Measurements from ENCODE around the gene CRIM1. TPM values are rescaled to one million over a fixed set of nuclear protein-coding genes. Genes with fewer than 3 reads are reported as not detected.

The CRIM1 gene
- polyA plus RNA-seq, 2 of the 4 experiments (the other 2 are of a cell fraction) = 127 to 208 TPM

GRCh38 chr2:36380624-36381481 lies 25.3 kb downstream of the CRIM1 start (continued):
- TF ChIP-seq HDAC2 (IDR thresholded peaks at IDR 0.05) (no peak), POLR2A (IDR thresholded peaks at IDR 0.05; ENCODE audit: low read length) (no peak), ELK1 (IDR thresholded peaks at IDR 0.05; ENCODE audit: low read depth, low read length) (no peak), CHD4 (IDR thresholded peaks at IDR 0.05; ENCODE audit: borderline replicate concordance) (no peak)

GRCh38 chr2:36381993-36382392 lies 26.4 kb downstream of the CRIM1 start:
- Histone ChIP-seq H3K27ac (peak overlapping the region; percentile 75 to 89), H3K4me2 (peak overlapping the region; percentile 90), H3K4me3 (no peak overlapping the region), H3K9me3 (no peaks in the 10 kb centered on the region), H3K4me1 (peaks cover 100% of the 10 kb centered on the region)
- TF ChIP-seq EHMT2 (IDR thresholded peaks at IDR 0.05; ENCODE audit: low read depth) (no peak), CBX2 (IDR thresholded peaks at IDR 0.05; ENCODE audit: borderline replicate concordance, low read depth) (no peak), CHD2 (IDR thresholded peaks at IDR 0.05; ENCODE audit: low read length, partially characterized antibody) (no peak), ESRRA (IDR thresholded peaks at IDR 0.05; ENCODE audit: borderline replicate concordance, low read length) (no peak), RARB (CRISPR knock-in tag; IDR thresholded peaks at IDR 0.05) (no peak), CBX8 (IDR thresholded peaks at IDR 0.05) (no peak)
- TF ChIP-seq, protein P1, sequence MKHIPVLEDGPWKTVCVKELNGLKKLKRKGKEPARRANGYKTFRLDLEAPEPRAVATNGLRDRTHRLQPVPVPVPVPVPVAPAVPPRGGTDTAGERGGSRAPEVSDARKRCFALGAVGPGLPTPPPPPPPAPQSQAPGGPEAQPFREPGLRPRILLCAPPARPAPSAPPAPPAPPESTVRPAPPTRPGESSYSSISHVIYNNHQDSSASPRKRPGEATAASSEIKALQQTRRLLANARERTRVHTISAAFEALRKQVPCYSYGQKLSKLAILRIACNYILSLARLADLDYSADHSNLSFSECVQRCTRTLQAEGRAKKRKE (CRISPR knock-in tag; IDR thresholded peaks at IDR 0.05; ENCODE audit: low read depth) = no peak
- POLR2A ChIA-PET = interaction anchor here (0.6 to 1.4 kb wide), 2 partner anchors 9 to 10 kb away, joined by 3 read pairs; no protein-coding TSS in a partner anchor
- ATAC-seq = no peak
- CTCF ChIA-PET = interaction anchor here (1.2 to 2.8 kb wide), 7 partner anchors 9 to 78 kb away, joined by 3 to 13 read pairs (median 4); no protein-coding TSS in a partner anchor
- no peak for DNase-seq (ENCODE audit: low read depth in 1 of 2, low spot score in 1 of 2)
- no peak for FAIRE-seq
- WGBS (ENCODE audit: missing lambda C conversion rate) = 82% methylated on average over 6 of the region's 6 CpGs

GRCh38 chr2:36382472-36382871 lies 26.9 kb downstream of the CRIM1 start:
- ATAC-seq = no peak
- Histone ChIP-seq H3K4me1 (peaks cover 100% of the 10 kb centered on the region), H3K4me2 (peak overlapping the region; percentile 90; the same call in 2 of the 3 replicates), H3K4me3 (no peak overlapping the region), H3K27ac (peak overlapping the region; percentile 75 to 89), H3K9me3 (no peaks in the 10 kb centered on the region)
- TF ChIP-seq HOXA7 (CRISPR knock-in tag; IDR thresholded peaks at IDR 0.05) (no peak), ZC3H11A (IDR thresholded peaks at IDR 0.05) (no peak), RCOR1 (IDR thresholded peaks at IDR 0.05; ENCODE audit: low read depth, low read length) (no peak), HOXB5 (CRISPR knock-in tag; IDR thresholded peaks at IDR 0.05) (no peak), MAFK (IDR thresholded peaks at IDR 0.05; ENCODE audit: partially characterized antibody) (no peak), CHD2 (IDR thresholded peaks at IDR 0.05; ENCODE audit: low read length, partially characterized antibody) (no peak), ZFP36 (IDR thresholded peaks at IDR 0.05; ENCODE audit: borderline replicate concordance, partially characterized antibody) (no peak), FOXS1 (CRISPR knock-in tag; IDR thresholded peaks at IDR 0.05) (no peak), RARB (CRISPR knock-in tag; IDR thresholded peaks at IDR 0.05) (no peak), EHF (CRISPR knock-in tag; IDR thresholded peaks at IDR 0.05) (no peak), TP53 (CRISPR knock-in tag; IDR thresholded peaks at IDR 0.05) (no peak), KDM1A (IDR thresholded peaks at IDR 0.05; ENCODE audit: low read depth) (no peak), POLR2A (IDR thresholded peaks at IDR 0.05; ENCODE audit: low read length) (no peak), CBX8 (IDR thresholded peaks at IDR 0.05) (no peak), ZSCAN20 (CRISPR knock-in tag; IDR thresholded peaks at IDR 0.05) (no peak), MAZ (IDR thresholded peaks at IDR 0.05; ENCODE audit: borderline replicate concordance, low read depth, low read length) (no peak), MYC (IDR thresholded peaks at IDR 0.05; ENCODE audit: borderline replicate concordance, low read length) (no peak), JUN (IDR thresholded peaks at IDR 0.05) (no peak)
- TF ChIP-seq, protein P2, sequence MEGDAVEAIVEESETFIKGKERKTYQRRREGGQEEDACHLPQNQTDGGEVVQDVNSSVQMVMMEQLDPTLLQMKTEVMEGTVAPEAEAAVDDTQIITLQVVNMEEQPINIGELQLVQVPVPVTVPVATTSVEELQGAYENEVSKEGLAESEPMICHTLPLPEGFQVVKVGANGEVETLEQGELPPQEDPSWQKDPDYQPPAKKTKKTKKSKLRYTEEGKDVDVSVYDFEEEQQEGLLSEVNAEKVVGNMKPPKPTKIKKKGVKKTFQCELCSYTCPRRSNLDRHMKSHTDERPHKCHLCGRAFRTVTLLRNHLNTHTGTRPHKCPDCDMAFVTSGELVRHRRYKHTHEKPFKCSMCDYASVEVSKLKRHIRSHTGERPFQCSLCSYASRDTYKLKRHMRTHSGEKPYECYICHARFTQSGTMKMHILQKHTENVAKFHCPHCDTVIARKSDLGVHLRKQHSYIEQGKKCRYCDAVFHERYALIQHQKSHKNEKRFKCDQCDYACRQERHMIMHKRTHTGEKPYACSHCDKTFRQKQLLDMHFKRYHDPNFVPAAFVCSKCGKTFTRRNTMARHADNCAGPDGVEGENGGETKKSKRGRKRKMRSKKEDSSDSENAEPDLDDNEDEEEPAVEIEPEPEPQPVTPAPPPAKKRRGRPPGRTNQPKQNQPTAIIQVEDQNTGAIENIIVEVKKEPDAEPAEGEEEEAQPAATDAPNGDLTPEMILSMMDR (IDR thresholded peaks at IDR 0.05) = no peak
- TF ChIP-seq, protein P3, sequence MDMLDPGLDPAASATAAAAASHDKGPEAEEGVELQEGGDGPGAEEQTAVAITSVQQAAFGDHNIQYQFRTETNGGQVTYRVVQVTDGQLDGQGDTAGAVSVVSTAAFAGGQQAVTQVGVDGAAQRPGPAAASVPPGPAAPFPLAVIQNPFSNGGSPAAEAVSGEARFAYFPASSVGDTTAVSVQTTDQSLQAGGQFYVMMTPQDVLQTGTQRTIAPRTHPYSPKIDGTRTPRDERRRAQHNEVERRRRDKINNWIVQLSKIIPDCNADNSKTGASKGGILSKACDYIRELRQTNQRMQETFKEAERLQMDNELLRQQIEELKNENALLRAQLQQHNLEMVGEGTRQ (IDR thresholded peaks at IDR 0.05) = no peak
- DNase-seq (ENCODE audit: low read depth in 1 of 2, low spot score in 1 of 2) = no peak
- 41% methylated on average over 2 of the region's 2 CpGs for WGBS (ENCODE audit: missing lambda C conversion rate)
- FAIRE-seq = no peak
- ChIA-PET CTCF (interaction anchor here (0.9 to 2.8 kb wide), 7 partner anchors 9 to 125 kb away, joined by 3 to 13 read pairs (median 4); no protein-coding TSS in a partner anchor), POLR2A (no interaction called here)
